GM23248 (cell line): Measurements from ENCODE around the gene ALDOA. TPM values are rescaled to one million over a fixed set of nuclear protein-coding genes. Genes with fewer than 3 reads are reported as not detected.

Source experiments
- DNase-seq: peaks from one replicate; pipeline ENCODE4 v3.0.0-alpha.2; 2015
- H2AFZ ChIP-seq: fragments of 200-600 bp; sonication (generic); 2 replicates; pipeline ENCODE4 v1.6.1; 2016; ENCODE audit warnings: antibody characterized with exemption
- H3F3A ChIP-seq: fragments of 200-600 bp; sonication (generic); 2 replicates; pipeline ENCODE4 v1.6.1; 2016; ENCODE audit warnings: mild to moderate bottlenecking, antibody characterized with exemption, mixed run types; ENCODE audit not compliant: insufficient read depth
- H3K27ac ChIP-seq: fragments of 200-600 bp; sonication (generic); 2 replicates; pipeline ENCODE4 v1.5.1; 2016; ENCODE audit warnings: mild to moderate bottlenecking
- H3K27me3 ChIP-seq: fragments of 200-600 bp; sonication (generic); replicated peaks from 2 replicates; pipeline ENCODE4 v1.6.1; 2016; ENCODE audit warnings: mild to moderate bottlenecking; ENCODE audit not compliant: insufficient read depth
- H3K36me3 ChIP-seq: fragments of 200-600 bp; sonication (generic); 2 replicates; pipeline ENCODE4 v1.6.1; 2016; ENCODE audit warnings: low read depth, mild to moderate bottlenecking
- H3K4me1 ChIP-seq: fragments of 200-600 bp; sonication (generic); 2 replicates; pipeline ENCODE4 v1.6.1; 2016; ENCODE audit warnings: mild to moderate bottlenecking; ENCODE audit not compliant: insufficient read depth
- H3K4me2 ChIP-seq: fragments of 200-600 bp; sonication (generic); one replicate; pipeline ENCODE4 v1.6.1; 2016; ENCODE audit warnings: mild to moderate bottlenecking; ENCODE audit not compliant: unreplicated experiment
- H3K4me3 ChIP-seq: fragments of 200-600 bp; sonication (generic); 2 replicates; pipeline ENCODE4 v1.5.1; 2016; ENCODE audit warnings: mild to moderate bottlenecking
- H3K79me2 ChIP-seq: fragments of 200-600 bp; sonication (generic); 2 replicates; pipeline ENCODE4 v1.6.1; 2016; ENCODE audit warnings: mild to moderate bottlenecking; ENCODE audit not compliant: insufficient read depth
- H3K9ac ChIP-seq: fragments of 200-600 bp; sonication (generic); 2 replicates; pipeline ENCODE4 v1.6.1; 2016; ENCODE audit warnings: mild to moderate bottlenecking
- H3K9me2 ChIP-seq: fragments of 200-600 bp; sonication (generic); 2 replicates; pipeline ENCODE4 v1.6.1; 2016; ENCODE audit warnings: mixed run types, mild to moderate bottlenecking, moderate library complexity; ENCODE audit not compliant: insufficient read depth
- H3K9me3 ChIP-seq: fragments of 200-600 bp; sonication (generic); one replicate; pipeline ENCODE4 v1.6.1; 2017; ENCODE audit warnings: low read depth
- H4K20me1 ChIP-seq: fragments of 200-600 bp; sonication (generic); 2 replicates; pipeline ENCODE4 v1.6.0; 2016; ENCODE audit not compliant: insufficient read depth
- EZH2 ChIP-seq: fragments of 200-600 bp; sonication (generic); IDR thresholded peaks from 2 replicates; pipeline ENCODE4 v1.6.1; 2018; ENCODE audit warnings: antibody characterized with exemption, mild to moderate bottlenecking; ENCODE audit not compliant: insufficient read depth, poor library complexity, severe bottlenecking
- EZH2phosphoT487 ChIP-seq: fragments of 200-600 bp; sonication (generic); IDR thresholded peaks from 2 replicates; pipeline ENCODE4 v1.6.1; 2018; ENCODE audit warnings: antibody characterized with exemption, moderate library complexity, mild to moderate bottlenecking, low read depth; ENCODE audit not compliant: insufficient read depth
- WGBS, 2 experiments: methylation state at CpG; one replicate each; pipeline ENCODE4 v1.1.6; 2015 to 2017; ENCODE audit warnings: low lambda C conversion rate in 2 of 2, low coverage in 1 of 2; ENCODE audit errors: missing lambda C conversion rate in 2 of 2; 5-methylcytosine and 5-hydroxymethylcytosine counted together
- in situ Hi-C: fragments of 300-500 bp; cut with MboI; formaldehyde crosslinking; loops from 2 replicates; pipeline ENCODE4 v1.15.0; 2020
- polyA plus RNA-seq: library from polyadenylated mRNA; unstranded; fragments of >200 nt; fragmentation: Nextera tagmentation; extraction: Ambion mirVana; gene quantifications from 2 replicates; pipeline ENCODE4 v1.2.1, GENCODE V29; 2016
- total RNA-seq: library from RNA; depleted of rRNA; stranded (reverse); fragments of >200 nt; shearing (Covaris generic); gene quantifications from 2 replicates; pipeline ENCODE4 v1.2.3, GENCODE V29; 2014

ALDOA gene
- total and polyA plus RNA-seq, 2 experiments from 2014 or later: 1,602 to 2,742 TPM

DNA sequence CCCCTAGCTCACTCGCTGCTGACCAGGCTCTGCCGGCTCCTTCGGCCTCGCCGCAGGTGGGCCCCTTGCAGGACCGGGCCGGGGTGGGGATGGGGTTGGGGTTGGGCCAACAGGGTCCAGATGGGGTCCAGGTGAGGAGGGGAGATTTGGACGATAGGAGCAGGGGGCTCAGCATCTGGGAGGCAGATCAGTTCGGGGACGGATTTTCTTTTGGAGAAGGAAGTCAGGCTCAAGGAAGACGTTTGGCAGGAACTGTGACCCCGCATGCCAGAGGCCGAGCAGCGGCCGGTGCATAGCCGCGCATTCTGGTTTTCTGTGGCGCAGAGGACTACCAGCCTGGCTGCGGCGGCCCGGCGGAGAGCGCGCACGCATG is 845 bp upstream of the ALDOA start:
- H3K4me3 ChIP-seq: peak overlapping the region; percentile 82
- WGBS, 2 experiments: 1% methylated on average over 21 to 22 of the region's 25 CpGs
- in situ Hi-C loops: no loop called here
- TF ChIP-seq EZH2 (no peak), EZH2phosphoT487 (no peak)
- peaks cover 24% of the 10 kb centered on the region; the same call in 1 of the 2 replicates for H4K20me1 ChIP-seq
- no peaks in the 10 kb centered on the region for H3K27me3 ChIP-seq
- no peaks in the 10 kb centered on the region for H3K9me3 ChIP-seq
- H3K36me3 ChIP-seq: peaks cover 26% of the 10 kb centered on the region
- DNase-seq: no peak
- H3F3A ChIP-seq: peaks cover 38% of the 10 kb centered on the region
- H3K79me2 ChIP-seq: peaks cover 63% of the 10 kb centered on the region
- peak overlapping the region; percentile 34; the same call in 1 of the 2 replicates for H2AFZ ChIP-seq
- peaks cover 34% of the 10 kb centered on the region for H3K4me1 ChIP-seq
- H3K4me2 ChIP-seq: peak overlapping the region; percentile 95
- no peaks in the 10 kb centered on the region for H3K9me2 ChIP-seq
- peak overlapping the region; percentile 92 for H3K9ac ChIP-seq
- H3K27ac ChIP-seq: peak overlapping the region; percentile 87

- no peak for TF ChIP-seq EZH2phosphoT487
- TF ChIP-seq EZH2: no peak
- 0 to 2% methylated on average over 35 to 43 of the region's 44 CpGs for WGBS, 2 experiments
- in situ Hi-C loops: no loop called here
- Histone ChIP-seq H3K36me3 (peaks cover 37% of the 10 kb centered on the region), H3K4me3 (peak overlapping the region; percentile 82), H3K9me2 (no peaks in the 10 kb centered on the region), H3K79me2 (peaks cover 77% of the 10 kb centered on the region), H4K20me1 (peaks cover 26% of the 10 kb centered on the region; the same call in 1 of the 2 replicates), H3F3A (peaks cover 52% of the 10 kb centered on the region), H3K9me3 (no peaks in the 10 kb centered on the region), H2AFZ (no peak overlapping the region), H3K4me2 (peak overlapping the region; percentile 91), H3K4me1 (peaks cover 43% of the 10 kb centered on the region), H3K9ac (peak overlapping the region; percentile 92), H3K27ac (peak overlapping the region; percentile 87), H3K27me3 (no peaks in the 10 kb centered on the region)
- DNase-seq: peak; percentile 90
These were observed 592 bp downstream of the ALDOA start for GRCh38 chr16:30065943-30066760.

- 35 to 37% methylated on average over 21 of the region's 21 CpGs for WGBS, 2 experiments
- H3K36me3 ChIP-seq: peaks cover 46% of the 10 kb centered on the region
- H3F3A ChIP-seq: peaks cover 61% of the 10 kb centered on the region
- peak overlapping the region; percentile 87 for H3K27ac ChIP-seq
- H3K9me2 ChIP-seq: no peaks in the 10 kb centered on the region
- no peak overlapping the region for H2AFZ ChIP-seq
- no peaks in the 10 kb centered on the region for H3K27me3 ChIP-seq
- no peaks in the 10 kb centered on the region for H3K9me3 ChIP-seq
- peak overlapping the region; percentile 82 for H3K4me3 ChIP-seq
- H3K4me1 ChIP-seq: peaks cover 43% of the 10 kb centered on the region
- DNase-seq: peak; percentile 40
- in situ Hi-C loops: no loop called here
- peaks cover 85% of the 10 kb centered on the region for H3K79me2 ChIP-seq
- H4K20me1 ChIP-seq: peaks cover 26% of the 10 kb centered on the region; the same call in 1 of the 2 replicates
- H3K4me2 ChIP-seq: peak overlapping the region; percentile 91
- TF ChIP-seq EZH2phosphoT487 (no peak), EZH2 (no peak)
- peak overlapping the region; percentile 92 for H3K9ac ChIP-seq
These were observed 1.4 kb downstream of the ALDOA start for GRCh38 chr16:30066761-30067583.

DNA sequence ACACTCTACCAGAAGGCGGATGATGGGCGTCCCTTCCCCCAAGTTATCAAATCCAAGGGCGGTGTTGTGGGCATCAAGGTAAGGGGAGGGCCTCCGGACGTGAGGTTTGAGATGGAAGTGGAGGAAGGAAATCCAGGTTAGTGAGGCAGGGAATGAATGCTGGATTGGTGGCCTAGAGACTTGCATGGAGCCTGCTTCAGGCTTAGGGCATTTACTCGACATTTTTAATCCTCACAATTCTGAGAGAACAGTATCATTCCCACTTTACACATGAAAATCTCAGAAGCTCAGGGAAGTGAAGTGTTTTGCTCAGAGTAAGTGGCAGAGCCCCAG is 2.0 kb downstream of the ALDOA start:
- peaks cover 51% of the 10 kb centered on the region for H3K36me3 ChIP-seq

More for the DNA sequence above, 2.0 kb downstream of the ALDOA start:
- Histone ChIP-seq H3K27ac (peak overlapping the region; percentile 87; the same call in 1 of the 2 replicates), H2AFZ (no peak overlapping the region), H3K27me3 (no peaks in the 10 kb centered on the region), H3K4me1 (peaks cover 43% of the 10 kb centered on the region), H4K20me1 (peaks cover 26% of the 10 kb centered on the region; the same call in 1 of the 2 replicates), H3K9ac (peak overlapping the region; percentile 92), H3K4me2 (peak overlapping the region; percentile 91), H3K9me2 (no peaks in the 10 kb centered on the region), H3K79me2 (peaks cover 81% of the 10 kb centered on the region), H3F3A (peaks cover 66% of the 10 kb centered on the region), H3K9me3 (no peaks in the 10 kb centered on the region), H3K4me3 (peak overlapping the region; percentile 82)
- WGBS, 2 experiments: 83 to 84% methylated on average over 6 of the region's 6 CpGs
- DNase-seq: no peak
- no peak for TF ChIP-seq EZH2
- in situ Hi-C loops: no loop called here
